Osteoblast (primary cell): ENCODE measurements around the gene DUSP12. TPM values are rescaled to one million over a fixed set of nuclear protein-coding genes. Genes with fewer than 3 reads are reported as not detected.

Experiments
- DNase-seq: peaks from one replicate; pipeline ENCODE4 v3.0.0; 2011; ENCODE audit warnings: low spot score, mixed read lengths; ENCODE audit not compliant: insufficient read length; ENCODE audit errors: missing footprints
- H2AFZ ChIP-seq: 2 replicates; pipeline ENCODE4 v1.6.0; 2011; ENCODE audit warnings: mild to moderate bottlenecking, low read length
- H3K27ac ChIP-seq: 2 replicates; pipeline ENCODE4 v1.5.1; 2011; ENCODE audit warnings: mild to moderate bottlenecking, low read depth, low read length, moderate library complexity
- H3K27me3 ChIP-seq: 2 replicates; pipeline ENCODE4 v1.6.0; 2012; ENCODE audit warnings: mild to moderate bottlenecking, control low read depth, inconsistent platforms, low read length, moderate library complexity; ENCODE audit not compliant: insufficient read depth
- H3K36me3 ChIP-seq: 2 replicates; pipeline ENCODE4 v1.5.1; 2011; ENCODE audit warnings: mild to moderate bottlenecking, low read length, control low read depth, moderate library complexity; ENCODE audit not compliant: insufficient read depth
- H3K4me1 ChIP-seq: 2 replicates; pipeline ENCODE4 v1.5.1; 2011; ENCODE audit warnings: mild to moderate bottlenecking, low read length, control low read depth, moderate library complexity; ENCODE audit not compliant: insufficient read depth
- H3K4me2 ChIP-seq: 2 replicates; pipeline ENCODE4 v1.6.0; 2011; ENCODE audit warnings: mild to moderate bottlenecking, low read length; ENCODE audit not compliant: insufficient read depth
- H3K4me3 ChIP-seq: fragments of 200-600 bp; sonication (generic); 3 replicates; pipeline ENCODE4 v1.5.1; 2012; ENCODE audit warnings: mild to moderate bottlenecking, low read length, inconsistent platforms; ENCODE audit not compliant: insufficient read depth
- H3K79me2 ChIP-seq: 2 replicates; pipeline ENCODE4 v1.6.0; 2012; ENCODE audit warnings: mild to moderate bottlenecking, low read length, control low read depth, inconsistent platforms; ENCODE audit not compliant: insufficient read depth
- H3K9me3 ChIP-seq: 2 replicates; pipeline ENCODE4 v1.5.1; 2011; ENCODE audit warnings: low read depth, low read length, control low read depth
- H4K20me1 ChIP-seq: 2 replicates; pipeline ENCODE4 v1.6.0; 2012; ENCODE audit warnings: mild to moderate bottlenecking, low read length, control low read depth; ENCODE audit not compliant: insufficient read depth
- CTCF ChIP-seq: IDR thresholded peaks from 2 replicates; pipeline ENCODE4 v1.5.1; 2011; ENCODE audit warnings: mild to moderate bottlenecking, low read depth, low read length, moderate library complexity; ENCODE audit errors: extremely low read depth
- total RNA-seq: library from RNA; depleted of rRNA; stranded (reverse); fragments of >200 nt; gene quantifications from 2 replicates; pipeline ENCODE4 v1.2.3, GENCODE V29; 2012

DUSP12 gene
- total RNA-seq, 1 donor = 20.6 TPM

GRCh38 chr1:161706482-161707347 is 42.9 kb upstream of the DUSP12 start, which contains the start of gene FCRLA:
TSS of gene FCRLA (plus strand) at chr1:161707229. CDS start at chr1:161707265, 36 bp downstream.
- H3K36me3 ChIP-seq = no peaks in the 10 kb centered on the region
- TF ChIP-seq CTCF = no peak
- no peaks in the 10 kb centered on the region for H3K9me3 ChIP-seq
- no peaks in the 10 kb centered on the region for H3K27me3 ChIP-seq
- peak within 1 kb of the TSS; percentile 56 for H3K4me2 ChIP-seq
- no peaks in the 10 kb centered on the region for H4K20me1 ChIP-seq
- H3K4me1 ChIP-seq = peaks cover 19% of the 10 kb centered on the region
- no peaks in the 10 kb centered on the region for H3K79me2 ChIP-seq
- peak within 1 kb of the TSS; percentile 27 for H3K4me3 ChIP-seq
- peak; percentile 64 for DNase-seq
- peak within 1 kb of the TSS; percentile 94 for H3K27ac ChIP-seq
- peak within 1 kb of the TSS; percentile 72 for H2AFZ ChIP-seq

- Histone ChIP-seq H2AFZ (no peak overlapping the region), H3K4me2 (no peak overlapping the region), H3K79me2 (no peaks in the 10 kb centered on the region), H3K27ac (peak overlapping the region; percentile 94), H3K9me3 (no peaks in the 10 kb centered on the region), H3K36me3 (no peaks in the 10 kb centered on the region), H4K20me1 (no peaks in the 10 kb centered on the region), H3K4me1 (peaks cover 19% of the 10 kb centered on the region), H3K4me3 (no peak overlapping the region), H3K27me3 (no peaks in the 10 kb centered on the region)
- no peak for DNase-seq
- TF ChIP-seq CTCF = no peak
Measured at GRCh38 chr1:161707503-161707902, 42.1 kb upstream of the DUSP12 start.

GRCh38 chr1:161709373-161709772 is 40.2 kb upstream of the DUSP12 start:
- no peak for DNase-seq
- no peak for TF ChIP-seq CTCF
- no peaks in the 10 kb centered on the region for H3K79me2 ChIP-seq
- H3K36me3 ChIP-seq = no peaks in the 10 kb centered on the region
- H3K27ac ChIP-seq = no peak overlapping the region
- no peak overlapping the region for H2AFZ ChIP-seq
- H3K9me3 ChIP-seq = no peaks in the 10 kb centered on the region
- peaks cover 19% of the 10 kb centered on the region for H3K4me1 ChIP-seq
- H4K20me1 ChIP-seq = no peaks in the 10 kb centered on the region
- H3K4me3 ChIP-seq = no peak overlapping the region
- H3K27me3 ChIP-seq = no peaks in the 10 kb centered on the region
- no peak overlapping the region for H3K4me2 ChIP-seq

- Histone ChIP-seq H3K9me3 (no peaks in the 10 kb centered on the region), H3K79me2 (no peaks in the 10 kb centered on the region)
- DNase-seq = no peak
Measured at GRCh38 chr1:161710560-161710959, 39.0 kb upstream of the DUSP12 start.

More at GRCh38 chr1:161710560-161710959, 39.0 kb upstream of the DUSP12 start:
- Histone ChIP-seq H3K27ac (no peak overlapping the region), H3K27me3 (no peaks in the 10 kb centered on the region), H3K4me1 (peaks cover 17% of the 10 kb centered on the region), H3K4me3 (no peak overlapping the region), H2AFZ (no peak overlapping the region), H4K20me1 (no peaks in the 10 kb centered on the region), H3K4me2 (no peak overlapping the region), H3K36me3 (no peaks in the 10 kb centered on the region)
- no peak for TF ChIP-seq CTCF
